GM10847 (cell line): ENCODE results near the gene RPS15A.

Source experiments
- POLR2A ChIP-seq: IDR thresholded peaks from 2 replicates; pipeline ENCODE4 v1.6.1; 2011; ENCODE audit not compliant: insufficient read length; ENCODE audit errors: extremely low read depth

RPS15A gene

GRCh38 chr16:18801145-18801972 is 11.2 kb upstream of the RPS15A start, which contains the start of gene ARL6IP1:
ARL6IP1 (minus strand) TSS chr16:18801549; CDS start chr16:18801466, 83 bp downstream.
- peak; percentile 98 for TF ChIP-seq POLR2A

DNA sequence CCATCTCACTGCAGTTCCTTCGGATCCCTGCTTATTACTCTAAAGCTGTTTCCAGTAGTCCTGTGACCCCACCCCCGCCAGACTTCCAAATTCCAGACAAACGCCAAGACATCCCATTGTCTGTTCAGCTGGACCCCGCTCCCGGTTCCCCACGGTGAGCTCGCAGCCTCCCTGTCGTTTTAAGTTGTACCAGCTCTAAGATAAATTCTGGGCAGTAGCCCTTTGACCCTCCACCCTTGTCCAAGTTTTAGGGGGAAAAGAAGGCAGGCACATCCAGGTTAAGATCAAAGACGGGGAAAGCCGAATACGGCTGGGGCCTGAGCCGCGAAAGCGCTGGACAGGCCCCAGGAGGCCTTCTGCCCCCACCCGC is 10.6 kb upstream of the RPS15A start:
- TF ChIP-seq POLR2A = no peak

GRCh38 chr16:18800293-18800692 is 10.2 kb upstream of the RPS15A start:
- no peak for TF ChIP-seq POLR2A

DNA sequence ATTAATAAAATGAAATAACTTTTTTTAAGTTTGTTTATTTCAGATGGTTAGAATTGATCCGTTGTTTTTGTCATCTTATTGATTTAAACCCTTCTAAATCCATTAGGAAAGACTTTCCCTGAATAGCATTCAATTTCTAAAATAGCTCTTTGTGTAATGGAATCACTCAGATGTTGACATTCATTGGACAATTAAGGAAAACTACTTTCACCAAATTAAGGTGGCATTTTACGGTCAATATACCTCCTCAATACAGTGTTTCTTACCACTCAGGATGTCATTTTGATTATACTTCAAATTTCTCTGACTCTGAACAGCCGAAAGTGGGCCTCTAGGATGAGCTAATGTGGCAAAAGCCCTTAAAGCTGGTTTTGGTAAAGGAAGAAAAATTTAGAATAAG is 9.4 kb upstream of the RPS15A start:
- no peak for TF ChIP-seq POLR2A

GRCh38 chr16:18797746-18798145 is 7.6 kb upstream of the RPS15A start:
- no peak for TF ChIP-seq POLR2A

GRCh38 chr16:18796377-18796776 is 6.2 kb upstream of the RPS15A start:
- no peak for TF ChIP-seq POLR2A

DNA sequence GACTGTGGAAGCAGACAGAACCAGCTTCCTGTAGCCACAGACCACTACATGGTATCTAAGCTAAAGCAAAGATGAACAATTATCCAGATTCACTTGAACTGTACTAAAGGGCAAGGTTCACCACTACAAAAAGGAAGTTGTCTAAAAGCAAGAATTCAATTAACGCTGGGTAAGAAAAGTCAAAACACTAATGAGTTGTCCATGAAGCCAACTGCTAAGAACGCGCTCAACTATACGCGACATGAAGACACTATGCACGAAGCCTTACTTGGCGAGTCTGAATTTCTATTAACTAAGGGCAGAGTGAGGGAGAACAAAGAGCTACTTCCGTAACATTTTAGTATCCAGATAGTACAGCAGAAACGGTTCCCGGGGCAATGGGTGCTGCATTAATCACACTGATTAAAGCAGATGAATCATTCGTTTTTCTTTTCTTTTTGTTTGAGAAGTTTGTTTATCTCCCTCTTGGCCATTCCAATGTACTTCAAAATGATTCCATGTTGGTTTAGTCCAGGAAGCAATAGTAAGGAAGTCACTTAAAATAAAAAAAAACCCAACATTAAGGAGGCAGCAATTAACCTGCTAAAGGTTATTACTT is 2.8 kb upstream of the RPS15A start:
- no peak for TF ChIP-seq POLR2A

DNA sequence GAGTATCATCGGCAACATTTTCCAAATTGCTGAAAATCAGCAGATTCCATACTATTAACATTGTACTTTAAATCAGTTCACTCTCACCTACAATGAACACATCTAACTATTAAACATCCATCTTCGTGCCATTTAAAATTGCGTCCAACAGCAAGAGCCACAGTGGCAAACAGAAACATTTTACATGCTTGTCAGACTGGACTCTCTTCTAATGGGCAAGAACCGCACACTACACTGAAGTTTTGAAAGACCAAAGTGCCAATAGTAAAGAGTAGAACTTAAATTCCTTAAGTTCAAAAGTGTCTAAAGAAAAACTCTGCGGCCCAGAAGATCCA is 652 bp downstream of the RPS15A start:
- TF ChIP-seq POLR2A = no peak

GRCh38 chr16:18788828-18789514 is 1.2 kb downstream of the RPS15A start:
- TF ChIP-seq POLR2A = no peak

- no peak for TF ChIP-seq POLR2A
These were observed 5.1 kb downstream of the RPS15A start for GRCh38 chr16:18784917-18785623.

DNA sequence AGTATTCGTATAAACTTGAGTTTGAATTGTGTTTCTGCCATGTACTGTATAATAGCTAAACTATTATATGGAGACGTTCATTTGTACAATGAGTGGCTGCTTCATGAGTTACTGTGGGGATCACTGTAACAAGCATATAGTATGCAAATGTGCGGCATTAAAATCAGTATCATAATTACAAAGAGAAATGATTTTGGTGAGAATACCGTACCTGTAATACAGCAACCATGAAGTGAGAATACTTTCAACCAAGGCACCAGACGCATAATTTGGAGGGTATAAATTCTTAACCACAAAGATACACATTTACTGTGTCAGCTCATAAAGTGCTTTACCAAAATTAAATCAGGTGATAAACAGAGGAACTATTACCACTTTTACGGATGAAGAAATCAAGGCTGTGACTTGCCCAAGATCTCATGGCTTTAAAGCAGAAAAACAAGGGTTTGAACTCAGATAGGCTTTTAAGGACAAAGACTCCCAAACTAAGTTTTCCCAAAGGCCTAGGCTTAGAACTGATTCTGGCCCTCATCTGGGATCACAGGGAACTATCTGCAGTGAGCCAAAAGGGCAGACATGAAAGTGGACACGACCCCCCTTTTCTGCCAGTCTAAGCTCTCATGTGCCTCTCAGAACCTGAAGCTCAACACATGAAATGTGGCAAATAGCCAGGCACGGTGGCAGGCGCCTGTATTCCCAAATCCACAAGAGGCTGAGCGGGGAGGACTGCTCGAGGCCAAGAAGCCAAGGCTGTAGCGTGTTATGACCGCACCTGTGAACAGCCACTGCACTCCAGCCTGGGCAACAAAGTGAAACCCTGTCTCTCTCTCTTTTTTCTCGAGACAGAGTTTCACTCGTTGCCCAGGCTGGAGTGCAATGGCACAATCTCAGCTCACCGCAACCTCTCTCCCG is 6.4 kb downstream of the RPS15A start:
- no peak for TF ChIP-seq POLR2A

DNA sequence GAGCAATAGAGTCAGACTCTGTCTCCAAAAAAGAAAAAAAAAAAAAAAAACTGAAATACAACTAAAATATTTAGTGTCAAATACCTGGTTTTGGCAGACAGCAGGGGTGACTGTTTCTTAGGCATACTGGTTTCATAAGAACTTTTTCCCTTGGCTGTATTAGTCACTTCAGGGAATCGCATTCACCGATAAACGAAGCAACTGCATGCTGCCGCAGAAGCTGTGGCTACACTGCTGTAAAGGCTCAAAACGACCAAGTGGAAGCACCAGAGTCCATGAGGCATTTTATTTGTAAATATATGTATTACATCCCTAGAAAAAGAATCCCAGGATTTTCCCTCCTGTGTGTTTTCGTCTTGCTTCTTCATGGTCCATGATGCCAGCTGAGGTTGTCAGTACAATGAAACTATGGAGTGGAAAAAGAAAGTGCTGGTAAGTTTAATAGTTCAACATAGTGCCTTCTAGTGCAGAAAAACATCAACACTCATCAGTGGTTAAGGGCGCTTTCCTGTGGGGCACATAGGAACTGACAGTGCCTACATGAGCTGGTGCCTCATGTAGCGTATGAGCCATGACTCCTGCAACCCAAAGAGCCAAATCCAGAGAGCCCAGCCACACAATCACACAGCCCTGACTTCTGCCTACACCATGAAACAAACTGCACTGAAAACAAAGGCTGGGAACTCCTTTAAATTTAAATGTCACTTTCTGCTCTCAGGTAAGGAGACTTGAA is 7.3 kb downstream of the RPS15A start:
- no peak for TF ChIP-seq POLR2A
